GM18858 (cell line): ENCODE data around the gene MYBPC2.

Experiments
- ATAC-seq: cut with Tn5 transposase; IDR thresholded peaks from one replicate; pipeline ENCODE4 v1.9.1; 2021; ENCODE audit not compliant: unreplicated experiment

MYBPC2 gene

DNA sequence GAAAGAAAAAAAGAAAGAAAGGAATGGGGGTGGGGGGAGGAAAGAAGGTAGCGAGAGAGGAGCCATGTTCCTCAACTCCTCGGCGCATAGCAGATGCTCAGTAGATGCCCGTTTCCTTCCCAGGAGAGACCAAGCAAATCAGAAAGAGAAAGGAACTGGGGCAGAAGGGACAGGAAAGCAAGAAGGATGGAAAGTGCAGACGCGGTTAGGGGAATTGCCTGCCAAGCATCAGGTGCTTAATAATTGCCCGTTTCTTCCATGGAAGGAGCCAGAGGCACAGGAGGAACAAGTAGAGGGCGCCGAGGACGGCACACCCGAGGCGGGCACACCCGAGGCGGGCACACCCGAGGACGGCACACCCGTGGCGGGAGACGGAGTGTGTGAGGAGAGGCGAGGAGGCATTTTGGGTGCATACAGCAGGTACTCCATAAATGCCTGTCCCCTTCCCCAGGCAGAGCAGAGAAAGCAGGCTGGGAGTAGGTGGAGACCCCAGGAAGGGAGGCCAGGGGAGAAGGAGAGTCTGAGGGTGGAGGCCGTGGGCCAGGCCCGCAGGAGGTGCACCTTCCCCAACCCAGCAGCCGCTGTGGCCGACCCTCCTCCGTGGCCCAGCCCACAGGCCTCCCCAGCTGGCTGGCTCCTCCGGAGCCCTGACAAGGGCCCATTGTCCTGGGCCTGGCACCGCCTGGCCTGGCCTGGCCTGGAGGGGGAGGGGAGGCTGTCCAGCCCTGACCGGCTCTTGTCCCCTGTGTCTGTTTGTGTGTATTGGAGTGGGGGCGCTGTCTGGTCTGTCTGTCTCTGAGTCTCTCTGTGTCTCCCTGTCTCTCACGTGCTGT, 63.7 kb downstream of the MYBPC2 start:
- ATAC-seq = no peak

DNA sequence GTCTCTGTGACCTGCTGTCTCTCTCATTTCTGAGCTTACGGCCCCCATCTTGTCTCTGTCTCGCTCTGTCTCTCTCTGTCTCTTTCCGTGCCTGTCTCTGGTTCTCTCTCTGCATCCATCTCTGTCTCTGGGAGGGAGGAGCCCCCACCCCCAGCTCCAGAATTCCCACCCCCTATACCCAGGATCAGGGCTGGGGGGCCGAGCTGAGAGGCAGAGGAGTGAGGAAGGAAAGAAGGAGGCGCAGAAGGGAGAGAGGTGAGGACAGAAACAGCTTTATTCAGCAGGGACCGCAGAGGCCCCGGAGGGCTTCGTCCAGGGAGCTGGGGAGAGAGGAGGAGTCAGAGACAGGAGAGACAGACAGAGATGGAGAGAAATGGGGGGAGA, 64.3 kb downstream of the MYBPC2 start:
- no peak for ATAC-seq

- no peak for ATAC-seq
Observed at GRCh38 chr19:50498219-50499056, 65.7 kb downstream of the MYBPC2 start.

- no peak for ATAC-seq
Observed at GRCh38 chr19:50500060-50500752, 67.5 kb downstream of the MYBPC2 start.

DNA sequence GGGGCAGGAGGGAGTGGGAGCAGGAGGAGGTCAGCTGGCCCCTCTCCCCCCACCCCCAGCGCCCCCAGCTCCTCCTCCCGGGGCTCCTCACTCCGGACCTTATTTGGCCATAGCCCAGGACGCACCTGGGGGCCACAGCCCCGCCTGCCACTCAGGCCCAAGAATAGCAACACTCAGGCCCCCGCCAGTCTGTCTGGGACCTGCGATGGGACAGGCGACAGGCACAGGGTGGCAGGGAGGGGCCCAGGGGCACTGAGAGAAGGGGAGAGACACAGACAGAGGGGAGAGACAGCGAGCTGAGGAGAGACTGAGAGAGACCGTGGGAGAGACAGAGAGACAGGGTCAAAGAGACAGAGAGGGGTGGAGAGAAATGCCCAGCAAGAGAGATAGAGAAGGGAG, 68.1 kb downstream of the MYBPC2 start:
- no peak for ATAC-seq

GRCh38 chr19:50501186-50501567, 68.5 kb downstream of the MYBPC2 start:
- ATAC-seq = no peak

DNA sequence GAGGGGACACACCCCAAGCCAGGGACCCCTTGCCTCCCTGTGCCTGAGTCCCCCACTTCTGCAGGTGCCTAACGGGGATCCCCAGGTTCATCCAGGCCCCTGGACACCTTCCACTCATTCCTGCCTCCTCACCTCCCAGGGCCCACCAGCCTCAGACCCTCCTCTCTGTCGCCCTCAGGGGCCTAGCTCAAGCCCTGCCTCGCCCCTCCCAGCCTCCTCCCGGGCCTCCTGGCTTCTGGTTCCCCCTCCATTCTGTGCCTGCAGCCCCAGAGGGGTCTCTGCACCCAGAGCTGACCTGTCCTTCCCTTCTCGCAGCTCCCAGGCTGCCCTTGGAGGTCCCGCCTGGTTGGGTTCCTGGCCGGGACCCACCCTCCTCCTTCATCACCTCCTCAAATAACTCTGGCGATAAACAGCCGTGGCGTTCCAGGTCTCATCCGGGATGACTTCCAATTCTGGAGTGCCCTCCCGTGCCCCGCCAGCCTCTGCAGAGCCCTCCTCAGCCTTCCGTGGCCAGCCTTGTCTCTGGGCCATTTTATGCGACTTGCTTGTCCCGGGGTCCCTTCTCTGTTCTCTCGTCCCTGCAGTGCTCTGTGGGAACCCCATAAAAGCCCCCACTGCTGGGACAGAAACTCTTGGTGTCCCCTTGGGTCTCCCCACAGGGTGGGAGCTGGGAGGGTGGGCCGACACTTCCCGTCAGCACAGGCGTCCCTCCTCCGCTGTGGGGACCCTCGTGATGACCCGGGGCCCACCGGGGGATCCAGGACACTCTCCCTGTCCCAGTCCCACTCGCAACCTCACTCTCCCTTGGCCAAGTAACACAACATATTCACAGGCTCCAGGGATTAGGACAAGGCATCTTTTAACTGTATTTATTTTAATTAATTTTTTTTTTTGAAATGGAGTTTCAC, 69.1 kb downstream of the MYBPC2 start:
- no peak for ATAC-seq

DNA sequence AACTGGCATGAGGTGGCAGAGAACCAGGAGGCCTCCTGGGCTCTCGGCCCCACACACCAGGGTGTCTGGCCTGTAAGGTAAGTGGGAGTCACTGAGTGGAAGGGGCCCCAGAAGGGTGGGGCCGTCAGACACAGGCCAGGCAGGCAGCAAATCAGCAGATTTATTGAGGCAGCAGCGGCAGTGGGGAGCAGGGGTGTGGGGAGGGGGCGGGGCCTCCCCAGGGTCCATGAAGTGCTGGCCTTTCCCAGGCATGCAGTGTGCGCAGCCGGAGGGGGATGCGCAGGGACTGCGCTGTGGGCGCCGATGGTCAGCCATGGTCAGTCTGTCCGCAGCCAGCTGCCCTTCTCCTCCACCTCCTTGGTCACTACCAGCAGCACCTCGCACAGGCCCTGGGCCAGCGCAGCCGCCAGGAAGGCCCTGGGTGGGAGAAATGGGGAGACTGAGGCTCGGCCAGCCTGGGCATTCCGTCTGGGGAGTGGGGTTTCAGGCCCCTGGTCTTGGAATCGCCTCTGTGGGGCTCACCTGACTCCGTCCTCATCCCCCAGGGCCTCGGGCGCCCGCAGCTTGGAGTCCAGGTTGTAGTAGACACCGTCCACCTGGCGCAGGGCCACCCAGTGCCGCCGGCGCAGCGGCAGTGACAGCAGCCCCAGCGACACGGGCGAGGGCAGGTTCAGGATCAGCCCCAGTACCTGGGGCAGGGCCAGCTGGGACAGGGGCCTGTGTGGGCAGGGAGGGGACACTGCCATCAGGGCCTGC, 73.3 kb downstream of the MYBPC2 start:
- ATAC-seq = no peak

- no peak for ATAC-seq
Observed at GRCh38 chr19:50506700-50507099, 74.0 kb downstream of the MYBPC2 start.

DNA sequence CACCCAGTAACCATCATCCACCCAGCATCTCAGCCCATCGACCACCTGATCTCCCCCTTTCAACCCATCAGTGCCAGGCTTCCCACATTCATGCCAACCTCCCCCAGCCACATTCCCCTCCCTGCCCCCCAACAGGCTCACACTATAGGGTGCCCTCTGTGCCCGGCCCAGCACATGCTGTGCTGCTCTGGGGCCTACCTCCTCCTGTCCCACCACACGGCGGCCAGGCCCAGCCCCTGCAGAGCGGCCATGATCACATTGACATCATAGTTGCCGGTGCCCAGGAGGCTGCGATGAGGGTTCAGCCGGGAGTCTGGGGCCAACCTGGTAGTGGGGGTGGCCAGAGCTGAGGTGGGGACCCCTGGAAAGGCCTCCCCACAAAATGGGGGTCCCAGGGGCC, 74.7 kb downstream of the MYBPC2 start:
- ATAC-seq = no peak

DNA sequence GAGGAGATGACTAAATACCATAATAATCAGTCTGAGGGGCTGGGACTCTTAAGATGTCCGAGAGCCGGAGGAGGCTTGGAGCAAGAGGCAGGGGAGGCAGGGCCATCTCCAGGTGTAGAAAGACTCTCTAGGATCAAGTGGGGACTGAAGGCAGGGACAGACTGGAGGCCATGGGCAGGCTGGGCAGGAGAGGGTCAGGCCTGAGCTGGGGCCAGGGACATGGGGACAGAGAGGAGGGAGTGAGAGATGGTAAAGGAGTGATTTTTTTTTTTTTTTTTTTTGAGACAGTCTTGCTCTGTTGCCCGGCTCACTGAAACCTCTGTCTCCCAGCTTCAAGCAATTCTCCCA, 76.1 kb downstream of the MYBPC2 start:
- no peak for ATAC-seq

DNA sequence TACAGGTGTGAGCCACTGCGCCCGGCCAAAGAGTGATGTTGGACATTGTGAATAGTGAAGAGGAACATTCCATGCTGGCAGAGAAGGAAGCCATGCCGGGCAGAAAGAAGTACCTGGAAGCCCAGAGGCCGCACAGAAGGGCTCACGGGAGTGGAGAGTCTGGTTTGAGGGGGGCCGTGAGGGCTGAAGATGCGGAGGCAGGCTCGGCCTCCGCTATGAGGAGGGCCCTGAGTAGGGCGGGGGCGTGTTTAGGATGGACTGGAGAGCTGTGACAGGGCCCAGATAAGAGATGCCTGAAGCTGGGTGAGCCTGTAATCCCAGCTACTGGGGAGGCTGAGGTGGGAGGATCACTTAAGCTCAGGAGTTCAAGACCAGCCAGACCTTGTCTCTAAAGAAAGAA, 76.7 kb downstream of the MYBPC2 start:
- ATAC-seq = no peak

- ATAC-seq = no peak
Observed at GRCh38 chr19:50510121-50510670, 77.5 kb downstream of the MYBPC2 start.

DNA sequence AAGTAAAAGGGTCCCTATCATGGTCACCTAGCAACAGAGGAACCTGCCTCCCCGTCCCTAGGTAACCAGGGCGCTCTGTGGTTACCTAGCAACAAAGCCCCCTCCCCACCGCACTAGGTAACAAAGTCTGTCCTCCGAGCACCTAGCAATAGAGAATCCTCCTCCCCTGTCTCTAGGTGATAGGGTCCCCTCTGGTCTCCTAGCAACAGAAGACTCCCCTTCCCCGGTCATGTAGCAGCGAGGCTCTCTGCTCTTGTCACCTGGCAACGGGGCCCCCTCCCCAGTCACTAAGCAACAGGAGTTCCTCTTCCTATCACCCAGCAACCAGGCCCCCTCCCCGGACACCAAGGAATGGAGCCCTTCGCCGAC, 78.0 kb downstream of the MYBPC2 start:
- no peak for ATAC-seq

DNA sequence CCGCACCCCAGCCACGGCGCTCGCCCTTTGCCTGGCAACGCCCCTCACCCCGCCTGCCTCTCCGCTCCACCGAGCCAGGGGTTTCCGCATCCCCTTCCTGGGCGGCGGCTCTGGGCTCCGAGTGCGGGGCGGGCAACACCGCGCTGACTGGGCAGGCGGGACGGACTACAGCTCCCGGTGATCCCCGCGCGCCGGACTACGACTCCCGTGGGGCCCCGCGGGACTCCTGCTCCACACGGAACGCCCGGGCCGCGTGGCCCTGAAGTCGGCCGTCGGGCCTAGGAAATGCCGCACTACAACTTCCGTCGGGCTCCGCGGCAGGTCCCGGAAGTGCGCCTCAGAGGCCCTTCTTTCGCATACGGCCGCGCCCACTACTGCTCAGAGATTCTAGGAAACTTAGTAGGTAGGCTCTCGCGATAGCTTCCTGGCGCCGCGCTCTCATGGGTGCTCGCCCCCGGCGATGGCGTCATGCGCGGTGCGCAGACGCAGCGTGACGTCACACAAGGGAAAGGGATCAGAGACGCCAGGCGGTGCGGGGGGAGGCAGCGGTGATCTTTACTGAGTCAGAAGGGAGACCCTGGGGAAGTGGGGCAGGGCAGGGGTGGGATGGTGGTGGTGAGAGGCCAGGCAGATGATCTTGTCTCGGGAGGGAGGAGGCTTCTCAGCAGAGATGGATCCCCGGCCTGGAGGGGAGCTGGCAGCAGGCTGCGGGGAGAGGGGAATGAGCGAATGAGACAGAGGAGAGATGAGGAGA, 78.6 kb downstream of the MYBPC2 start, which contains the start of gene JOSD2:
JOSD2 (minus strand) TSS at position 123 of the 754 bp plus-strand sequence. CDS start 760 bp downstream, outside the sequence.
- ATAC-seq = peak; percentile 73

DNA sequence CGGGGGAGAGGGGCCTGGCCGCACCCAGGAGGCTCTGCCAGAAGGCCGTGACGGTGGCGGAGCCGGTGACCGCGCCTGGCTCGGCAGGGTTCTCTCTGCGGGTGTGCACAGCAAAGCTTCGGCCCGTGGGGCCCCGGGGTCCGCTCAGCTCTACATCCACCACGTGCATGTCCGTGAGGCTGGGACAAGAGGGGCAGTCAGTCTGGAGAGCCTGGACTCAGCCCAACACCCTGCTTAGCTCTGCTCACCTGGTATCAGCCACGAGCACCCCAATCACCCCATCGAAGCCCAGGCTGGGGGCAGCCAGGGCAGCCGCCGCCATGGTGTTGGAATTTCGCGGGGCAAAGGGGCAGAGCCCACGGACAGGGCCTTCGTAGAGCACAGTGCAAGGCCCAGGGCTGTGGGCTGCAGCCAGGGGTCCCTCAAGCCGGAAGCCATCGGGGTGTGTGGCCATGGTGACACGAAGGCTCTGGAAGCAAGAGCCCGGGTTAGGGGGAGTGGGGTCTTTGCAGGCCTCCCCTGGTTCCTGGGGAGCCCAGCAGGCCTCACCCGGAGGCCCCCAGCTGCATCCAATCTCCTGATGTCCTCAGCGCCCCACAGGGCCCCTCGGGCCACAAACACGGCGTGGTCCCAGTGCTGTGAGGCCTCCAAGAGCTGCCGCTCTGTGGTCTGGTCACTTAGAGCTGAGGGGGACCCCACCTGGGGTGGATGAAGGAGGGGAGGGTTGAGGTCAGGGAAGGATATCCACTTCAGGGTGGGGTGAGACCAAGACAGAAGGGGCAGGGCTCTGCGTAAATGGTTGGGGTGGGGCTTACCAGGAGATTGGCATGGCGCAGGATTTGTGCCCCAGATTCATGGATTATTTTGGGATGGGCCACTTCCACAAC, 79.7 kb downstream of the MYBPC2 start:
- no peak for ATAC-seq

DNA sequence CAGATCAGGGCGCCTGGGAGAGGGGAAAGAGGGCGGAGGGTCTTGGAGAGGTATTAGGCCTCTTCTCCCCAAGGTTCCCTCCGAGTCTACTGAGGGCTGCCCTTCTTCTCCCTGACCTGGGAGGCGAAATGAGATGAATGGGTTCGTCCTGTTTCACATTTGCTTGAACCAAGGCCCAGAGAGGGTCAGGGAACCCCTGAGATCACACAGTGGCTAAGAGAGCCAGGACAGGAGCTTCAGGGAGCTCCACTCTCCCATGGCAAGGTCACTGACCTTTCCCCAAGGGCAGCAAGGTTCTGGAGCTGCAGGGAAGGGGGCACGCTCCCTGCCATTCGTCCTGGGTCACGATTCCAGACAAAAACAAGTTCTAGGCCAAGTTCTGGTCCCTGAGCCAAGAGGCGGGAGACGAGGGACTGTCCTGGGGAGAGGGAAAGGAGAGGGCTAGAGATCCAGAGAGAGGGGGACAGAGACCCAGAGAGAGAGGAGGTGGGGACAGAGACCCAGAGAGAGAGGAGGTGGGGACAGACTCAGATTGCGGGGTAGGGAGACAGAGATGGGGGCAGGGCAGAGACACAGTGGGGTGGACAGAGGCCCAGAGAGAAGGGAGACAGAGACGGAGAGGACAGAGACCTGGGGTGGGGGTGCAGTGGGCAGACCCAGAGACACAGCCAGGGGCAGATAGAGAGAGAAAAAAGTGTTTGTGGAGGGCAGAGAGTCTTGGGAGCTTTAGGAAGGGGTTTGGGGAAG, 80.5 kb downstream of the MYBPC2 start:
- ATAC-seq = no peak
